ENCODE data around the gene AK2.
"Not testable (repeated sequence)": the region's sequence is repeated elsewhere in the genome, so short reads cannot be mapped to it uniquely, and the experiment has no call there.

DNA sequence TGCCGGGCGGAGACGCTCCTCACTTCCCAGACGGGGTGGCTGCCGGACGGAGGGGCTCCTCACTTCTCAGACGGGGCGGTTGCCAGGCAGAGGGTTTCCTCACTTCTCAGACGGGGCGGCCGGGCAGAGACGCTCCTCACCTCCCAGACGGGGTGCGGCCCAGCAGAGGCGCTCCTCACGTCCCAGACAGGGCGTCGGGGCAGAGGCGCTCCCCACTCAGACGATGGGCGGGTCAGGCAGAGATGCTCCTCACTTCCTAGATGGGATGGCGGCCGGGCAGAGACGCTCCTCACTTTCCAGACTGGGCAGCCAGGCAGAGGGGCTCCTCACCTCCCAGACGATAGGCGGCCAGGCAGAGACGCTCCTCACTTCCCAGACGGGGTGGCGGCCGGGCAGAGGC, 61.6 kb downstream of the AK2 start:
- TF ChIP-seq POLR2A (IDR thresholded peaks at IDR 0.05; ENCODE audit: low read depth); EP300 (IDR thresholded peaks at IDR 0.05): not testable (repeated sequence)
- TF ChIP-seq, protein P1, sequence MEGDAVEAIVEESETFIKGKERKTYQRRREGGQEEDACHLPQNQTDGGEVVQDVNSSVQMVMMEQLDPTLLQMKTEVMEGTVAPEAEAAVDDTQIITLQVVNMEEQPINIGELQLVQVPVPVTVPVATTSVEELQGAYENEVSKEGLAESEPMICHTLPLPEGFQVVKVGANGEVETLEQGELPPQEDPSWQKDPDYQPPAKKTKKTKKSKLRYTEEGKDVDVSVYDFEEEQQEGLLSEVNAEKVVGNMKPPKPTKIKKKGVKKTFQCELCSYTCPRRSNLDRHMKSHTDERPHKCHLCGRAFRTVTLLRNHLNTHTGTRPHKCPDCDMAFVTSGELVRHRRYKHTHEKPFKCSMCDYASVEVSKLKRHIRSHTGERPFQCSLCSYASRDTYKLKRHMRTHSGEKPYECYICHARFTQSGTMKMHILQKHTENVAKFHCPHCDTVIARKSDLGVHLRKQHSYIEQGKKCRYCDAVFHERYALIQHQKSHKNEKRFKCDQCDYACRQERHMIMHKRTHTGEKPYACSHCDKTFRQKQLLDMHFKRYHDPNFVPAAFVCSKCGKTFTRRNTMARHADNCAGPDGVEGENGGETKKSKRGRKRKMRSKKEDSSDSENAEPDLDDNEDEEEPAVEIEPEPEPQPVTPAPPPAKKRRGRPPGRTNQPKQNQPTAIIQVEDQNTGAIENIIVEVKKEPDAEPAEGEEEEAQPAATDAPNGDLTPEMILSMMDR (IDR thresholded peaks at IDR 0.05): not testable (repeated sequence)

All from esophagus muscularis mucosa (tissue), 4 donors.